SU-DHL-6 (cell line): ENCODE measurements around the gene CPNE8.

ENCODE experiments used
- H2AFZ ChIP-seq: fragments of 200-600 bp; sonication (generic); 2 replicates; pipeline ENCODE4 v1.6.1; 2014; ENCODE audit warnings: low read depth, mild to moderate bottlenecking, moderate library complexity, mixed read lengths, antibody characterized with exemption, low read length; ENCODE audit not compliant: severe bottlenecking
- H3F3A ChIP-seq: fragments of 200-600 bp; shearing (Covaris generic); 2 replicates; pipeline ENCODE4 v1.6.0; 2016; ENCODE audit warnings: antibody characterized with exemption, mild to moderate bottlenecking; ENCODE audit not compliant: insufficient read depth
- H3K27ac ChIP-seq: fragments of 200-600 bp; sonication (generic); 2 replicates; pipeline ENCODE4 v1.5.1; 2016; ENCODE audit warnings: low read depth, mild to moderate bottlenecking, low read length, moderate library complexity, mixed read lengths
- H3K27me3 ChIP-seq: fragments of 200-600 bp; sonication (generic), shearing (Covaris generic); 2 replicates; pipeline ENCODE4 v1.6.0; 2014; ENCODE audit warnings: mild to moderate bottlenecking, low read length
- H3K36me3 ChIP-seq: fragments of 200-600 bp; sonication (generic); 2 replicates; pipeline ENCODE4 v1.6.1; 2014; ENCODE audit warnings: mild to moderate bottlenecking, low read length, mixed read lengths
- H3K4me2 ChIP-seq: fragments of 300-600, 200-600 bp; shearing (Covaris generic), sonication (generic); 2 replicates; pipeline ENCODE4 v1.6.0; 2014; ENCODE audit warnings: low read length, low read depth, mild to moderate bottlenecking; ENCODE audit not compliant: poor library complexity, severe bottlenecking
- H3K4me3 ChIP-seq: fragments of 200-600 bp; sonication (generic); 2 replicates; pipeline ENCODE4 v1.5.1; 2014; ENCODE audit warnings: antibody characterized with exemption, low read length, mild to moderate bottlenecking, mixed read lengths; ENCODE audit not compliant: insufficient read depth, poor library complexity, severe bottlenecking
- H3K79me2 ChIP-seq: fragments of 200-600 bp; sonication (generic); 2 replicates; pipeline ENCODE4 v1.6.1; 2014; ENCODE audit warnings: mild to moderate bottlenecking, low read length, moderate library complexity; ENCODE audit not compliant: insufficient read depth
- H3K9ac ChIP-seq: fragments of 200-600 bp; sonication (generic); 2 replicates; pipeline ENCODE4 v1.7.0; 2014; ENCODE audit warnings: mild to moderate bottlenecking, low read length
- H3K9me2 ChIP-seq: fragments of 200-600 bp; sonication (generic); replicated peaks from 2 replicates; pipeline ENCODE4 v1.6.1; 2014; ENCODE audit warnings: low read length; ENCODE audit not compliant: insufficient read depth
- H3K9me3 ChIP-seq: fragments of 200-600 bp; sonication (generic); 2 replicates; pipeline ENCODE4 v1.6.1; 2014; ENCODE audit warnings: low read length, mixed read lengths; ENCODE audit not compliant: insufficient read depth
- H4K20me1 ChIP-seq: fragments of 200-600 bp; sonication (generic); 2 replicates; pipeline ENCODE4 v1.6.1; 2014; ENCODE audit warnings: low read depth, mild to moderate bottlenecking, antibody characterized with exemption, low read length, moderate library complexity, mixed read lengths
- CTCF ChIP-seq: fragments of 200-600 bp; sonication (generic); IDR thresholded peaks from one replicate; pipeline ENCODE4 v1.5.1; 2017; ENCODE audit warnings: antibody characterized with exemption, mild to moderate bottlenecking, low read length, moderate library complexity; ENCODE audit not compliant: insufficient read depth, poor library complexity, severe bottlenecking
- EZH2phosphoT487 ChIP-seq: fragments of 200-600 bp; sonication (generic), shearing (Covaris generic); conservative IDR thresholded peaks from 2 replicates; pipeline ENCODE4 v1.6.1; 2018; ENCODE audit warnings: mild to moderate bottlenecking, antibody characterized with exemption, low read length, moderate library complexity, mixed read lengths

Gene CPNE8

GRCh38 chr12:38648813-38649212 is 256.6 kb downstream of the CPNE8 start:
- H3K27ac ChIP-seq: no peak overlapping the region
- no peaks in the 10 kb centered on the region for H3K36me3 ChIP-seq
- no peak overlapping the region for H3K4me2 ChIP-seq
- no peak overlapping the region for H2AFZ ChIP-seq
- no peak overlapping the region for H3K4me3 ChIP-seq
- H3K9ac ChIP-seq: no peak overlapping the region
- H3K79me2 ChIP-seq: no peaks in the 10 kb centered on the region
- H3K27me3 ChIP-seq: no peaks in the 10 kb centered on the region
- TF ChIP-seq EZH2phosphoT487 (no peak), CTCF (no peak)
- no peaks in the 10 kb centered on the region for H4K20me1 ChIP-seq
- H3F3A ChIP-seq: no peaks in the 10 kb centered on the region
- no peaks in the 10 kb centered on the region for H3K9me2 ChIP-seq
- H3K9me3 ChIP-seq: no peaks in the 10 kb centered on the region

- H4K20me1 ChIP-seq: no peaks in the 10 kb centered on the region
- H3F3A ChIP-seq: no peaks in the 10 kb centered on the region
- TF ChIP-seq EZH2phosphoT487 (no peak), CTCF (no peak)
- no peaks in the 10 kb centered on the region for H3K79me2 ChIP-seq
- H3K9me3 ChIP-seq: peaks cover 6% of the 10 kb centered on the region; the same call in 1 of the 2 replicates
- H3K4me2 ChIP-seq: no peak overlapping the region
- no peak overlapping the region for H2AFZ ChIP-seq
- no peaks in the 10 kb centered on the region for H3K27me3 ChIP-seq
- H3K27ac ChIP-seq: no peak overlapping the region
- no peaks in the 10 kb centered on the region for H3K36me3 ChIP-seq
- no peak overlapping the region for H3K4me3 ChIP-seq
- H3K9ac ChIP-seq: no peak overlapping the region
- H3K9me2 ChIP-seq: no peaks in the 10 kb centered on the region
Measured at GRCh38 chr12:38646146-38646545, 259.2 kb downstream of the CPNE8 start.

GRCh38 chr12:38639625-38640024 is 265.8 kb downstream of the CPNE8 start:
- Histone ChIP-seq H3F3A (no peaks in the 10 kb centered on the region), H3K9ac (no peak overlapping the region), H3K79me2 (no peaks in the 10 kb centered on the region), H3K27ac (no peak overlapping the region), H3K27me3 (no peaks in the 10 kb centered on the region), H3K36me3 (no peaks in the 10 kb centered on the region), H3K4me2 (no peak overlapping the region), H2AFZ (no peak overlapping the region), H3K9me2 (no peaks in the 10 kb centered on the region), H3K4me3 (no peak overlapping the region), H3K9me3 (peaks cover 6% of the 10 kb centered on the region; the same call in 1 of the 2 replicates), H4K20me1 (no peaks in the 10 kb centered on the region)
- TF ChIP-seq CTCF (no peak), EZH2phosphoT487 (no peak)
